ENCODE measurements around the gene TRIP6. TPM values are rescaled to one million over a fixed set of nuclear protein-coding genes. Genes with fewer than 3 reads are reported as not detected.

Gene TRIP6
- total RNA-seq, 1 donor from 2014 or later, result 94.2 TPM

GRCh38 chr7:100888988-100889750 is 22.0 kb downstream of the TRIP6 start, which contains the start of gene UFSP1:
Gene UFSP1 (minus strand): TSS chr7:100889715. CDS start chr7:100889271, 444 bp downstream.
- no peak for DNase-seq (ENCODE audit: low read depth)

- no peak for DNase-seq (ENCODE audit: low read depth)
Measured at GRCh38 chr7:100890653-100891567, 23.7 kb downstream of the TRIP6 start.

- no peak for DNase-seq (ENCODE audit: low read depth)
Measured at GRCh38 chr7:100891568-100892247, 24.5 kb downstream of the TRIP6 start.

GRCh38 chr7:100892364-100893317 is 25.5 kb downstream of the TRIP6 start:
- DNase-seq (ENCODE audit: low read depth), result no peak

- no peak for DNase-seq (ENCODE audit: low read depth)
Measured at GRCh38 chr7:100893318-100893895, 26.2 kb downstream of the TRIP6 start.

GRCh38 chr7:100893910-100894721 is 26.9 kb downstream of the TRIP6 start:
- peak; percentile 35 for DNase-seq (ENCODE audit: low read depth)

- peak; percentile 91 for DNase-seq (ENCODE audit: low read depth)
Measured at GRCh38 chr7:100894860-100895700, 27.9 kb downstream of the TRIP6 start.

- DNase-seq (ENCODE audit: low read depth), result no peak
Measured at GRCh38 chr7:100895701-100895955, 28.4 kb downstream of the TRIP6 start, which contains the start of gene ACHE. Gene ACHE (minus strand): TSS chr7:100895888. CDS start chr7:100894232, 1,656 bp downstream.

- peak; percentile 51 for DNase-seq (ENCODE audit: low read depth)
Measured at GRCh38 chr7:100895956-100896731, 29.0 kb downstream of the TRIP6 start.

GRCh38 chr7:100896732-100897608 is 29.8 kb downstream of the TRIP6 start:
- peak; percentile 55 for DNase-seq (ENCODE audit: low read depth)

GRCh38 chr7:100897772-100898454 is 30.7 kb downstream of the TRIP6 start:
- no peak for DNase-seq (ENCODE audit: low read depth)

GRCh38 chr7:100899432-100899831 is 32.2 kb downstream of the TRIP6 start:
- DNase-seq (ENCODE audit: low read depth), result no peak

GRCh38 chr7:100900978-100901377 is 33.8 kb downstream of the TRIP6 start:
- peak; percentile 18 for DNase-seq (ENCODE audit: low read depth)

GRCh38 chr7:100901921-100902332 is 34.7 kb downstream of the TRIP6 start:
- no peak for DNase-seq (ENCODE audit: low read depth)

GRCh38 chr7:100902638-100903037 is 35.5 kb downstream of the TRIP6 start:
- DNase-seq (ENCODE audit: low read depth), result no peak

- DNase-seq (ENCODE audit: low read depth), result no peak
Measured at GRCh38 chr7:100908512-100908911, 41.3 kb downstream of the TRIP6 start.

Measured in myocyte (in vitro differentiated cells).